Measurements from ENCODE around the gene FGF18.

The FGF18 gene

DNA sequence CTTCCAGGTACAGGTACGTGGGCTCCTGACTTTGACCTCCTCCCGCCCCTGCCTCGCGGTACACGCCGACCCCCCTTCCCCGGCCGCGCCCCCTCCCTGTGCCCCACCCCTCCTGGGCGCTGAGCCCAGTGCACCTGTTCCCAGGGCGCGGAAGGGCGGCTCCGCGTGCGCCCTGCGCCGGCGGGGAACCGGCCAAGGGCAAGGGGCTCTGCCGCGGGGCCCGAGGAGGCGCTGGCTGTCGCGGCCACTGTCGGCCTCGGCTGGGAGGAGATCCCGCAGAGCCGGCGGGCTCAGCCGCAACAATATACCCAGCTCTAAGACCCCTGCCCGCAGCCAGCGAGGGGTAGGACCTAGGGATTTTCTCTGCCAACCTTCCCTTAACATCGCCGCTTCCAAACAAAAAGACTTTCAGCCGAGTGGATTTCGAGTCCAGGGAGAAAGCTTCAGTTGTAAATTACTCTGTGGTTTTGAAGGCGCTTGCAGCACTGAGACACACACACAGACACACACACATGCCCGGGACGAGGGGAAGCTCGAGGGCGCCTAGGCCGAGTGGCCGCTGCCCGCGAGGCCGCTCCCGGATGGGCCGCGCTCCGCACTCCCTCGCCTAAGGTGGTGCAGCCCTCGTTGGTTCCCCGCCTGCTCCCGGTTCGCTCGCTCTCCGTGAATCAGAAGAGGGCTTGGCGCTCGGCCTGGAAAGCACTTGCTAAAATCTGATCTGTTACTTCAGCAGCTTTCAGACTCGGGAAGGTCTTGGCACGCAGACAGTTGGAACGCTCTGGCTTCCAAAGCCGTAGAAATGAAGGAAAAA, 1.2 kb downstream of the FGF18 start:
- in situ Hi-C loops (cut with HindIII; ENCODE audit: low sequenced_read_pairs) = no loop called here
- DNase-seq (ENCODE audit: low read depth, low spot score) = peak; percentile 82
- no peak for TF ChIP-seq CTCF (IDR thresholded peaks at IDR 0.05; ENCODE audit: low read depth, low read length)
- peak overlapping the region; percentile 25 for H3K4me3 ChIP-seq (ENCODE audit: low read depth, low read length)

DNA sequence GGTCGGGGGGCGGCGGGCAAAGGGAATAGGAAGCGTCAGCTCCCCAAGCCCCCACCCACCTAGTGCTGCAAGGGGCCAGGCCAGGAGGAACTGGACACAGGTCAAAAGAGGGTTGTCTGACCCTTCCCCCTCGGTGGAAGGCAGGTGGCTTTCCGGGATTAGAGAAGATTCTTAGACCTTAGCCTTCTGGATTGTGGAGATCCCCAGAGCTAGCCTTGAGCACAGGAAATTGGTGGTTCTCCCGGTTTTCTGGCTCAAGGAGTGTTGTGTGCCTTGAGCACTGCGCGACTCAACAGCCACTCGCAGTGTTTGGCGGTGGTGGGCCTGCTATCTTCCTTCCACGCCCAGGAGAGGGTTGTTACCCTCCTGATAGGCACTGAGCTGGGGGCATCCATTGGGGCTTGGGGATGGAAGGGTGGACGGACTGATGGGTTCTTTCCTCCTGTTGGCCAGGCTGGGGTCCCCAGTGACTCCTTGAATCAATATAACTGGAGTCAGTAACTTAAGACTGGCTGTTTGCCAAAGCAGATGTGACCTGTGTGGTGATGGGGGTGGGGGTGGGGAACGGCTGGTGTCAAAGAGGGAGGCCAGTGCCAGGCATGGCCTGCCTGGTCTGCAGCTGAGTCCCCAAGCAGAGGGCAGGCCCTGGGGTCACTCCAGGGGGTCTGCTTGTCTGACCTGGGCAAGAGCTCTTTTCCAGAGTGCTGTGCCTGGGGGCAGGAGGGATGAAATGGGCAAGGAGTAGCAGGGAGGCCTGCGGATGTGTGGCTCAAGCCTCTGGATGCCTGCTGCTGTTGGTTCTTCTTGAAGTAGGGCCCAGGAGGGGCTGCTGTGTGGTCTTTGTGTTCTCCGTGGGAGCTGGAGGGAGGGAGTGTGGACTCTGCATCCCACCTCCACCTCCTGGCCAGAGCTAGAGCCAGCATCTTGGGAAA, 2.1 kb downstream of the FGF18 start:
- in situ Hi-C loops (cut with HindIII; ENCODE audit: low sequenced_read_pairs) = no loop called here
- DNase-seq (ENCODE audit: low read depth, low spot score) = no peak
- TF ChIP-seq CTCF (IDR thresholded peaks at IDR 0.05; ENCODE audit: low read depth, low read length) = no peak
- no peak overlapping the region for H3K4me3 ChIP-seq (ENCODE audit: low read depth, low read length)

DNA sequence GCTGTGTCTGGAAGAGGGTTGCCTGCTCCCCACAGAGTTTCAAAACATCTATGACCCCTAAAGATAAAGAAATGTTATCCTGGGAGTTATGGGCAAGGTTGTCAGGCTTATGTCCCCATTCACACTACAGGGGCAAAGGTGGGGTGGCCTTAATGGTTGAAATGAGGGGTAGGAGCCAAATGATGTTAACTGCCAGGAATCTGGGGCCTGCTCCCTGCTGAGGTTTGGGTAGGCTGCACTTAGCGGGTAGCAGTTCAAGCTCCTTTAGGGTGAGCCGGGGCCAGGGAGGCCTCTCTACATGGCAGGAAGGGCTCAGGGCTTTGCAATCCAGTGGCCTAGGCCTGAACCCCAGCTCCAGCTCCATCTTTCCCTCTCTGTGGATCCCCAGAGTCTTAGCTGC, 3.0 kb downstream of the FGF18 start:
- no peak overlapping the region for H3K4me3 ChIP-seq (ENCODE audit: low read depth, low read length)
- in situ Hi-C loops (cut with HindIII; ENCODE audit: low sequenced_read_pairs) = no loop called here
- no peak for DNase-seq (ENCODE audit: low read depth, low spot score)
- TF ChIP-seq CTCF (IDR thresholded peaks at IDR 0.05; ENCODE audit: low read depth, low read length) = no peak

- no peak for TF ChIP-seq CTCF (IDR thresholded peaks at IDR 0.05; ENCODE audit: low read depth, low read length)
- DNase-seq (ENCODE audit: low read depth, low spot score) = no peak
- in situ Hi-C loops (cut with HindIII; ENCODE audit: low sequenced_read_pairs) = no loop called here
- no peak overlapping the region for H3K4me3 ChIP-seq (ENCODE audit: low read depth, low read length)
Measured at GRCh38 chr5:171422902-171423663, 3.6 kb downstream of the FGF18 start.

GRCh38 chr5:171424726-171425125, 5.3 kb downstream of the FGF18 start:
- TF ChIP-seq CTCF (IDR thresholded peaks at IDR 0.05; ENCODE audit: low read depth, low read length) = no peak
- in situ Hi-C loops (cut with HindIII; ENCODE audit: low sequenced_read_pairs) = no loop called here
- no peak overlapping the region for H3K4me3 ChIP-seq (ENCODE audit: low read depth, low read length)
- no peak for DNase-seq (ENCODE audit: low read depth, low spot score)

- no peak for DNase-seq (ENCODE audit: low read depth, low spot score)
- TF ChIP-seq CTCF (IDR thresholded peaks at IDR 0.05; ENCODE audit: low read depth, low read length) = no peak
- H3K4me3 ChIP-seq (ENCODE audit: low read depth, low read length) = no peak overlapping the region
- in situ Hi-C loops (cut with HindIII; ENCODE audit: low sequenced_read_pairs) = no loop called here
Measured at GRCh38 chr5:171425596-171426244, 6.3 kb downstream of the FGF18 start.
